Type B pancreatic cell (in vitro differentiated cells): Measurements from ENCODE around the gene RNFT2. TPM values are rescaled to one million over a fixed set of nuclear protein-coding genes. Genes with fewer than 3 reads are reported as not detected.

Experiments
- DNase-seq: peaks from one replicate; pipeline ENCODE4 v3.0.0; 2021; ENCODE audit warnings: mixed read lengths; ENCODE audit not compliant: unreplicated experiment; ENCODE audit errors: extremely low spot score
- H3K27ac Mint-ChIP-seq: 2 replicates; pipeline ENCODE4 v1.8.0; 2021; ENCODE audit warnings: mild to moderate bottlenecking, mixed read lengths
- H3K27me3 Mint-ChIP-seq: 2 replicates; pipeline ENCODE4 v1.8.0; 2021; ENCODE audit warnings: mixed read lengths
- H3K36me3 Mint-ChIP-seq: 2 replicates; pipeline ENCODE4 v1.8.0; 2021; ENCODE audit warnings: mixed read lengths
- H3K4me1 Mint-ChIP-seq: one replicate; pipeline ENCODE4 v1.8.0; 2021; ENCODE audit warnings: mixed read lengths; ENCODE audit not compliant: unreplicated experiment
- H3K4me3 Mint-ChIP-seq: 2 replicates; pipeline ENCODE4 v1.8.0; 2021; ENCODE audit warnings: mild to moderate bottlenecking, mixed read lengths
- H3K9me3 Mint-ChIP-seq: 2 replicates; pipeline ENCODE4 v1.8.0; 2021; ENCODE audit warnings: mixed read lengths
- CTCF ChIP-seq: fragments of 200-600 bp; sonication (generic); conservative IDR thresholded peaks from 2 replicates; pipeline ENCODE4 v1.5.0; 2021; ENCODE audit warnings: antibody characterized with exemption, mild to moderate bottlenecking
- total RNA-seq: library from RNA; stranded (reverse); gene quantifications from 2 replicates; pipeline ENCODE4 v1.2.1, GENCODE V29; 2021; ENCODE audit warnings: low replicate concordance

RNFT2 gene
- total RNA-seq, 1 donor from 2014 or later = 25.0 TPM

GRCh38 chr12:116820064-116820656 is 82.0 kb downstream of the RNFT2 start:
- TF ChIP-seq CTCF = peak; percentile 25
- H3K27ac Mint-ChIP-seq = peak overlapping the region; percentile 75
- H3K4me1 Mint-ChIP-seq = peaks cover 25% of the 10 kb centered on the region
- DNase-seq = no peak
- peak overlapping the region; percentile 70 for H3K4me3 Mint-ChIP-seq
- H3K27me3 Mint-ChIP-seq = no peaks in the 10 kb centered on the region
- no peaks in the 10 kb centered on the region for H3K9me3 Mint-ChIP-seq
- no peaks in the 10 kb centered on the region for H3K36me3 Mint-ChIP-seq

GRCh38 chr12:116821291-116821690 is 83.2 kb downstream of the RNFT2 start:
- no peak for TF ChIP-seq CTCF
- Mint-ChIP-seq H3K4me3 (peak overlapping the region; percentile 70), H3K4me1 (peaks cover 25% of the 10 kb centered on the region), H3K27ac (no peak overlapping the region), H3K36me3 (no peaks in the 10 kb centered on the region), H3K9me3 (no peaks in the 10 kb centered on the region), H3K27me3 (no peaks in the 10 kb centered on the region)
- DNase-seq = no peak

DNA sequence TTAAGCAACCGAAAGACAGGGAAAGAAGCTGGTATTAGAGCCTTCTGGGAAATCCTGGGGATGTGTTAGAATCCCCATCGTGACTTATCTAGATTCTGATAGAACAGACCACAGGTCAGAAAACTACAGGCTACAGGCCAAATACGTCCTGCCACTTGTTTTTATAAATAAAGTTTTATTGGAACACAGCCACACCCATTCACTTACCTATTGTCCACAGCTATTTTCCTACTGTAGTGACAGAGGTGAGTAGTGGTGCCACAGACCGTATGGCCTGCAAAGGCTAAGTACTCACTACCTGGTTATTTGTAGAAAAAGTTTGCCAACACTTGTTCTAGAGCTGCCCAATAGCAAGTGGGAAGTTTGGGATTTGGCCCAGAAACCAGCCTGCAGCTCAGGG is 89.3 kb downstream of the RNFT2 start:
- no peaks in the 10 kb centered on the region for H3K36me3 Mint-ChIP-seq
- no peak for DNase-seq
- TF ChIP-seq CTCF = no peak
- no peaks in the 10 kb centered on the region for H3K9me3 Mint-ChIP-seq
- H3K27ac Mint-ChIP-seq = no peak overlapping the region
- H3K27me3 Mint-ChIP-seq = no peaks in the 10 kb centered on the region
- no peaks in the 10 kb centered on the region for H3K4me1 Mint-ChIP-seq
- H3K4me3 Mint-ChIP-seq = no peak overlapping the region

DNA sequence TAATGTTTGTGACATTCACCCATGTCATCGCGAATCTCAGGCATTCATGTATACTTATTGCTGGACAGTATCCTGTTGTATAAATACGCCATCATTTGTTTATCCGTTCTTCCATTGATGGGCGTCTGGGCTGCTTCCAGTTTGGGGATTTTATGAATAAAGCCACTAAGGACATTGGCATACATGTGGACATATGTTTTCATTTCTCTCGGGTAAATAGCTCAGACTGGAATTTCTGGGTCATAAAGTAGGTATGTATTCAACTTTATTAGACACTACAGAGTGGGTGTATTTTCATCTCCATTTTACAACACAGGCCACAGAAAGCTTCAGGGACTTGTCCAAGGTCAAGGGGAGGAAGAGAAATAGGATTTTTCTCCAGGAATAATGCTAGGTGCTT is 94.2 kb downstream of the RNFT2 start:
- no peaks in the 10 kb centered on the region for H3K27me3 Mint-ChIP-seq
- H3K4me3 Mint-ChIP-seq = no peak overlapping the region
- H3K27ac Mint-ChIP-seq = no peak overlapping the region
- H3K4me1 Mint-ChIP-seq = no peaks in the 10 kb centered on the region
- TF ChIP-seq CTCF = no peak
- no peaks in the 10 kb centered on the region for H3K9me3 Mint-ChIP-seq
- DNase-seq = no peak
- peaks cover 4% of the 10 kb centered on the region for H3K36me3 Mint-ChIP-seq

DNA sequence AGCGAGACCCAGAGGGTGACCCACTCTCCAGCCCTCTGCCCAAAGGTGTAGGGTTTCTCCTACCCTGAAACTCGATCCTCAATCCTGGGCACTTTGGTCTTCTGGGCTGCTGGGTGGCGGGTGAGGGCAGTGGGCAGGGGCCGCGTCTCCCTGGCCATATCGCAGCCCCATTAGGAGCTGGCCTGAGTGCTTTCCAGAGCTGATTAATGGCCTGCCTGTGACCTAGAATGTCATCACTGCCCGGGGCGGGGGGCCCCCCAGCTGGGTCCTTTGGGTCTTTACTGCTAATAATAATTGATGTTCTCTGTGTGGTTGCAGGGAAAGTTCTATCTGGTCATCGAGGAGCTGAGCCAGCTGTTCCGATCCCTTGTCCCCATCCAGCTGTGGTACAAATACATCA is 95.4 kb downstream of the RNFT2 start:
- no peak for TF ChIP-seq CTCF
- Mint-ChIP-seq H3K36me3 (peaks cover 4% of the 10 kb centered on the region), H3K27me3 (no peaks in the 10 kb centered on the region), H3K4me3 (no peak overlapping the region), H3K4me1 (no peaks in the 10 kb centered on the region), H3K9me3 (no peaks in the 10 kb centered on the region), H3K27ac (no peak overlapping the region)
- no peak for DNase-seq

DNA sequence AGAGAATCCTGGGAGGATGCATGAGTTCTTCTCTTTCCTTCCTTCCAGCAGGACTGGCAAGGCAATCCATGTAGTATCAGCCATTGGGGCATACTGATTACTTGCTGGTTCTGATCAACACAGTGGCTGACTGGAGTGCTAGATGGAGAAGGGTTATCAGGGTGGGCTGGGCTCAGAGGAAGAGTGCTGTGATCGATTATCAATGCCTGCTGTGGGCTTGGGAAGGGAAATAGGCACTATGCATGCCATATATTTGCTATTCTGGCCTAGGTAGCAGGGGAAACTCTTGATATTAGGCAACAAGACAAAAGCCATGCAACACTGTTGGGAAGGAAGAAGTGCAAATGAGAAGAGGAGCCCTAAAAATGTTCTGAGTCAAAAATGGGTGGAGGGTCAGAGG is 97.4 kb downstream of the RNFT2 start:
- TF ChIP-seq CTCF = no peak
- Mint-ChIP-seq H3K4me3 (no peak overlapping the region), H3K36me3 (peaks cover 4% of the 10 kb centered on the region), H3K27me3 (no peaks in the 10 kb centered on the region), H3K9me3 (no peaks in the 10 kb centered on the region), H3K27ac (no peak overlapping the region), H3K4me1 (no peaks in the 10 kb centered on the region)
- DNase-seq = no peak
